ENCODE measurements around the gene BEST4. TPM values are rescaled to one million over a fixed set of nuclear protein-coding genes. Genes with fewer than 3 reads are reported as not detected.

The BEST4 gene
- total and polyA plus RNA-seq, 2 of the 4 experiments (the other 2 are of a cell fraction) = 0.07 TPM; not detected in 1

DNA sequence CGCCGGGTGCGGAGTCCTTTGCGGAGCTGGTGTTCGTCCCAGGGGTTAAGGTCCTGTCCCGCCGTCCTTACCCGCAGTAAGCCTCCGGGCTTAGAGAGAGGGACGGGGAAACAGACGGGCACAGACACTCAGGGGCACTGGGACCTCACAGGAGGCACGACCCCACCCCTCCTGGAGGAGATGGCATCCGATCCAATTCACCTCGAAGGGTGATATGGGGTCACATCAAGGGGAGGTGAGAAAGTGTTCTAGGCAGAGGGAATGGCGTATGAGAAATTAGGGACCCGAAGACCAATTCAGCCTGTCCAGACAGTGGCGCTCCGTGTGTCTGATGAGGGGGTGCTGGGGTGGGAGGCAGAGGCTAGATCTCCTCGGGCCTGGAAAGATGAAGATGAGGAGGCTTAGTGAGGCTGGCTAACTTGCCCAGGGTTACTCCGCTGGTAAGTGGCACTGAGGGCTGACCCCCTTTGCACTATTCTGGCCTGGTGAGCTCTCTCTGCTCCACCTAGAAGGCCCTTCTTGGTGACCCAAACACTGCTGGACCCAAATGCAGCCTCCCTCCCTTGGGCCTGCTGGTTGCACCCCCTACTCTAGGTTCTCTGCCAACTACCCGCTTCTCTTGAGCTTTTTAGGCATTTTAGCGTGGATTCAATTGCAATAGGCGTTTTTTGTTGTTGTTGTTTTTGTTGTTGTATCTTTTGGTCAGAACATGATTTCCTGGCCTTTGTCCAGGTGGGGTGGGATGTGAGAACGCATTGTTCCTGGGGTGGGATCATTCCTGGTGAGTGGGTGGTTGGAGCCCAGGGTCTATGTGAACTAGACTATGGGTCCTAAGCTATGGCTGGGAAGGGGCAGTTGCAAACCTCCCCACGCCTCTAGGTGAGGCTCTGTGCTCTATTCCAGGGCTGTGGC lies 32.6 kb upstream of the BEST4 start:
- POLR2A ChIA-PET (ENCODE audit: unreplicated experiment) = no interaction called here
- peaks cover 1% of the 10 kb centered on the region; the same call in 1 of the 2 replicates for H3K4me1 ChIP-seq (ENCODE audit: control insufficient read depth, insufficient read depth, low read length)
- no peak for DNase-seq
- in situ Hi-C loops (cut with MboI; ENCODE audit: low sequenced_read_pairs) = no loop called here
- H3K9ac ChIP-seq (ENCODE audit: low read depth, low read length) = peak overlapping the region; percentile 96
- peak overlapping the region; percentile 23 for H3K4me3 ChIP-seq (ENCODE audit: insufficient read depth, low read depth, low read length)
- H3K36me3 ChIP-seq (ENCODE audit: control insufficient read depth, insufficient read depth, low read length) = no peaks in the 10 kb centered on the region
- H3K23ac ChIP-seq (ENCODE audit: low read depth, low read length) = peak overlapping the region; percentile 46
- H4K20me1 ChIP-seq (ENCODE audit: insufficient read depth, low read length) = peaks cover 8% of the 10 kb centered on the region; the same call in 1 of the 2 replicates
- H4K5ac ChIP-seq (ENCODE audit: low read depth, low read length) = peak overlapping the region; percentile 38
- peak overlapping the region; percentile 96 for H3K4ac ChIP-seq (ENCODE audit: low read depth, low read length)
- peak overlapping the region; percentile 79 for H2AK9ac ChIP-seq (replicated peaks; ENCODE audit: low read depth, low read length, poor library complexity)
- peak overlapping the region; percentile 33; the same call in 1 of the 3 replicates for H2BK15ac ChIP-seq (ENCODE audit: low read depth, low read length)
- dilution Hi-C loops (cut with HindIII; ENCODE audit: low sequenced_read_pairs, unreplicated experiment) = no loop called here
- no peaks in the 10 kb centered on the region for H3K9me3 ChIP-seq (ENCODE audit: control insufficient read depth, insufficient read depth, low read length)
- ATAC-seq (ENCODE audit: low read depth) = no peak; the same call in 1 of the 2 replicates
- peak overlapping the region; percentile 49 for H3K14ac ChIP-seq (replicated peaks; ENCODE audit: low read depth, low read length)
- peak overlapping the region; percentile 96 for H2BK120ac ChIP-seq (ENCODE audit: low read depth, low read length)
- 50% methylated on average over 2 of the region's 25 CpGs; no CpG with 5 or more reads in 1 of the 2 experiments for WGBS, 2 experiments (ENCODE audit: extremely low coverage in 2 of 2, insufficient read length in 1 of 2)
- H3K79me1 ChIP-seq (ENCODE audit: low read depth in 1 of 2, low read length in 2 of 2) = no peaks in the 10 kb centered on the region; a peak in 1 of 4 replicates
- CTCF ChIA-PET = interaction anchor here (0.6 kb wide), 1 partner anchor 180 kb away, joined by 3 read pairs; no protein-coding TSS in a partner anchor
- H3K56ac ChIP-seq (ENCODE audit: extremely low read depth, insufficient read depth, low read length) = peak overlapping the region; percentile 100; the same call in 1 of the 2 replicates
- peak overlapping the region; percentile 96; the same call in 1 of the 2 replicates for H2BK20ac ChIP-seq (ENCODE audit: low read depth, low read length)
- peak overlapping the region; percentile 99 for H2BK5ac ChIP-seq (ENCODE audit: low read depth, low read length, poor library complexity, severe bottlenecking)
- H3K4me2 ChIP-seq (ENCODE audit: low read depth, low read length) = peak overlapping the region; percentile 70
- H2AFZ ChIP-seq (replicated peaks; ENCODE audit: low read length, poor library complexity) = peak overlapping the region; percentile 94
- peak overlapping the region; percentile 87 for H2AK5ac ChIP-seq (ENCODE audit: low read depth, low read length)
- H3K27ac ChIP-seq (ENCODE audit: insufficient read depth, low read length) = peak overlapping the region; percentile 99
- H3K27me3 ChIP-seq (ENCODE audit: control insufficient read depth, insufficient read depth, low read length) = no peaks in the 10 kb centered on the region
- H4K91ac ChIP-seq (ENCODE audit: insufficient read depth, low read depth, low read length) = peak overlapping the region; percentile 100
- H4K8ac ChIP-seq (ENCODE audit: low read depth in 2 of 2, low read length in 2 of 2) = peak overlapping the region; percentile 83 to 96; a peak in 3 of 4 replicates
- H3K9me1 ChIP-seq (ENCODE audit: insufficient read depth, low read length) = peaks cover 3% of the 10 kb centered on the region; the same call in 1 of the 2 replicates
- H3K18ac ChIP-seq (ENCODE audit: low read depth, low read length) = no peak overlapping the region; the same call in 1 of the 2 replicates
- intact Hi-C loops (cut with micrococcal nuclease) = no loop called here
- no TSS peak for BruUV-seq (replicated peaks)
- no peak for TF ChIP-seq CHD1 (IDR thresholded peaks at IDR 0.05; ENCODE audit: low read depth, low read length)
- TF ChIP-seq RCOR1 (IDR thresholded peaks at IDR 0.05; ENCODE audit: insufficient replicate concordance, low read length) = no peak
- TF ChIP-seq, protein P1, sequence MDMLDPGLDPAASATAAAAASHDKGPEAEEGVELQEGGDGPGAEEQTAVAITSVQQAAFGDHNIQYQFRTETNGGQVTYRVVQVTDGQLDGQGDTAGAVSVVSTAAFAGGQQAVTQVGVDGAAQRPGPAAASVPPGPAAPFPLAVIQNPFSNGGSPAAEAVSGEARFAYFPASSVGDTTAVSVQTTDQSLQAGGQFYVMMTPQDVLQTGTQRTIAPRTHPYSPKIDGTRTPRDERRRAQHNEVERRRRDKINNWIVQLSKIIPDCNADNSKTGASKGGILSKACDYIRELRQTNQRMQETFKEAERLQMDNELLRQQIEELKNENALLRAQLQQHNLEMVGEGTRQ (IDR thresholded peaks at IDR 0.05; ENCODE audit: low read depth, low read length) = no peak
- TF ChIP-seq RAD21 (IDR thresholded peaks at IDR 0.05; ENCODE audit: low read length) = no peak
- TF ChIP-seq BHLHE40 (IDR thresholded peaks at IDR 0.05; ENCODE audit: low read depth, low read length) = no peak
- no peak for TF ChIP-seq MAFK (IDR thresholded peaks at IDR 0.05; ENCODE audit: low read depth, low read length)
- no peak for TF ChIP-seq SMC3 (IDR thresholded peaks at IDR 0.05; ENCODE audit: low read depth, low read length)
- TF ChIP-seq, protein P2, sequence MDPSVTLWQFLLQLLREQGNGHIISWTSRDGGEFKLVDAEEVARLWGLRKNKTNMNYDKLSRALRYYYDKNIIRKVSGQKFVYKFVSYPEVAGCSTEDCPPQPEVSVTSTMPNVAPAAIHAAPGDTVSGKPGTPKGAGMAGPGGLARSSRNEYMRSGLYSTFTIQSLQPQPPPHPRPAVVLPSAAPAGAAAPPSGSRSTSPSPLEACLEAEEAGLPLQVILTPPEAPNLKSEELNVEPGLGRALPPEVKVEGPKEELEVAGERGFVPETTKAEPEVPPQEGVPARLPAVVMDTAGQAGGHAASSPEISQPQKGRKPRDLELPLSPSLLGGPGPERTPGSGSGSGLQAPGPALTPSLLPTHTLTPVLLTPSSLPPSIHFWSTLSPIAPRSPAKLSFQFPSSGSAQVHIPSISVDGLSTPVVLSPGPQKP (IDR thresholded peaks at IDR 0.05; ENCODE audit: borderline replicate concordance, low read depth, low read length) = no peak
- no peak for TF ChIP-seq RFX5 (IDR thresholded peaks at IDR 0.05; ENCODE audit: low read depth, low read length)
- TF ChIP-seq FOS (IDR thresholded peaks at IDR 0.05; ENCODE audit: low read depth, low read length) = no peak
- TF ChIP-seq, protein P3, sequence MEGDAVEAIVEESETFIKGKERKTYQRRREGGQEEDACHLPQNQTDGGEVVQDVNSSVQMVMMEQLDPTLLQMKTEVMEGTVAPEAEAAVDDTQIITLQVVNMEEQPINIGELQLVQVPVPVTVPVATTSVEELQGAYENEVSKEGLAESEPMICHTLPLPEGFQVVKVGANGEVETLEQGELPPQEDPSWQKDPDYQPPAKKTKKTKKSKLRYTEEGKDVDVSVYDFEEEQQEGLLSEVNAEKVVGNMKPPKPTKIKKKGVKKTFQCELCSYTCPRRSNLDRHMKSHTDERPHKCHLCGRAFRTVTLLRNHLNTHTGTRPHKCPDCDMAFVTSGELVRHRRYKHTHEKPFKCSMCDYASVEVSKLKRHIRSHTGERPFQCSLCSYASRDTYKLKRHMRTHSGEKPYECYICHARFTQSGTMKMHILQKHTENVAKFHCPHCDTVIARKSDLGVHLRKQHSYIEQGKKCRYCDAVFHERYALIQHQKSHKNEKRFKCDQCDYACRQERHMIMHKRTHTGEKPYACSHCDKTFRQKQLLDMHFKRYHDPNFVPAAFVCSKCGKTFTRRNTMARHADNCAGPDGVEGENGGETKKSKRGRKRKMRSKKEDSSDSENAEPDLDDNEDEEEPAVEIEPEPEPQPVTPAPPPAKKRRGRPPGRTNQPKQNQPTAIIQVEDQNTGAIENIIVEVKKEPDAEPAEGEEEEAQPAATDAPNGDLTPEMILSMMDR (conservative IDR thresholded peaks at IDR 0.05; ENCODE audit: low read depth, low read length) = no peak
- TF ChIP-seq MXI1 (IDR thresholded peaks at IDR 0.05; ENCODE audit: borderline replicate concordance, low read depth, low read length) = no peak
- no peak for TF ChIP-seq POLR2A (IDR thresholded peaks at IDR 0.05; ENCODE audit: low read depth, low read length)
